Right lobe of liver (tissue), 4 donors: ENCODE results near the gene DNM1.

ENCODE experiments used
- POLR2A ChIP-seq: fragments of 450-650 bp; IDR thresholded peaks from one replicate; pipeline ENCODE4 v1.6.1; 2017; ENCODE audit warnings: antibody characterized with exemption, mild to moderate bottlenecking
- TF ChIP-seq, protein P1 (sequence below), 4 donors: fragments of 200-600 bp in 3 of 4; fragments of 450-650 bp in 1 of 4; IDR thresholded peaks; one replicate each; pipeline versions ENCODE4 v1.5.1 to v1.8.0; 2016 to 2022; ENCODE audit warnings: antibody characterized with exemption in 4 of 4, mild to moderate bottlenecking in 2 of 4
- donor health status: DM: no; HTN: no; CAD: no.
- donor health status: DM: no; HTN: no; CAD: no.
- donor health status: DM: no; HTN: yes; CAD: no.

DNA sequence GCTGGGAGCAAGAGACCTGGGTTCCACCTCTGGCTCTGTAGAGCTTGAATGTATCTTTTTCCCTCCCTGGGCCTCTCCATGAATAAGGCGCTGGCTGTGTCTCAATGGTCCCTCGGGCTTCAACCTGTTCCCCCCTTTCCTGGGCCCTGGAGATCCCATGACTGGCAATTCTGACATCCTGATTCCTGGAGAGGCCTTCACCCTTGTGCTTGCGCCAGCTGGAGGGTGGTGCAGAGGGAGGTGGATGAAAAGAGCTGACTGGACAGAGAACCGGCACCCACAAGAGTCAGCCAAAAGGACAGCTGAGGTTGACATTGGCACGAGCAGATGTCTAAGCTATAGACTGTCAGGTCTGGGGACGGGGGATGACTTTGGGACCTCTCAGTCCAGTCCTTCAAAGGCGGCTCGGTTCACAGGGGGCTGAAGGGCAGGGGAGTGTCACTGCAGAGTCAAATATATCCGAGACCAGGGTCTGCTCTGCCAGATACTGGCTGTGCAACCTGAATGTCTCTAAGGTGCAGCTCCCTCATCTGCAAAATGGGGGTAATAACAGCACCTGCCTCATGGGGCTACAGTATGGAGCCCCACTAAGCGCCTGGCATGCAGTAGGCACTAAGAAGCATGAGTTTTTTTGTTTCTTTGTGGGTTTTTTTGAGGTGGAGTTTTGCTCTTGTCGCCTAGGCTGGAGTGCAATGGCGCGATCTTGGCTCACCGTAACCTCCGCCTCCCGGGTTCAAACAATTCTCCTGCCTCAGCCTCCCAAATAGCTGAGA lies 13.8 kb downstream of the DNM1 start:
- TF ChIP-seq, protein P1, sequence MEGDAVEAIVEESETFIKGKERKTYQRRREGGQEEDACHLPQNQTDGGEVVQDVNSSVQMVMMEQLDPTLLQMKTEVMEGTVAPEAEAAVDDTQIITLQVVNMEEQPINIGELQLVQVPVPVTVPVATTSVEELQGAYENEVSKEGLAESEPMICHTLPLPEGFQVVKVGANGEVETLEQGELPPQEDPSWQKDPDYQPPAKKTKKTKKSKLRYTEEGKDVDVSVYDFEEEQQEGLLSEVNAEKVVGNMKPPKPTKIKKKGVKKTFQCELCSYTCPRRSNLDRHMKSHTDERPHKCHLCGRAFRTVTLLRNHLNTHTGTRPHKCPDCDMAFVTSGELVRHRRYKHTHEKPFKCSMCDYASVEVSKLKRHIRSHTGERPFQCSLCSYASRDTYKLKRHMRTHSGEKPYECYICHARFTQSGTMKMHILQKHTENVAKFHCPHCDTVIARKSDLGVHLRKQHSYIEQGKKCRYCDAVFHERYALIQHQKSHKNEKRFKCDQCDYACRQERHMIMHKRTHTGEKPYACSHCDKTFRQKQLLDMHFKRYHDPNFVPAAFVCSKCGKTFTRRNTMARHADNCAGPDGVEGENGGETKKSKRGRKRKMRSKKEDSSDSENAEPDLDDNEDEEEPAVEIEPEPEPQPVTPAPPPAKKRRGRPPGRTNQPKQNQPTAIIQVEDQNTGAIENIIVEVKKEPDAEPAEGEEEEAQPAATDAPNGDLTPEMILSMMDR (IDR thresholded peaks at IDR 0.05), result no peak
- no peak for TF ChIP-seq POLR2A
